OCI-LY7 (cell line): ENCODE data around the gene MRPL40. TPM values are rescaled to one million over a fixed set of nuclear protein-coding genes. Genes with fewer than 3 reads are reported as not detected.

ENCODE experiments used
- BruUV-seq: library from RNA; stranded (reverse); fragments of 400-500 nt; replicated peaks from 2 replicates; lab custom pipeline; 2021; lab: Mats Ljungman, UMichigan
- CTCF ChIA-PET: fragments of 300-600 bp; sonication (Branson Sonifier 250); formaldehyde crosslinking; loops from one replicate; lab custom pipeline; 2022; ENCODE audit warnings: antibody characterized with exemption; ENCODE audit not compliant: unreplicated experiment; lab: Charles Lee
- POLR2A ChIA-PET: fragments of 300-600 bp; sonication (Branson Sonifier 250); formaldehyde crosslinking; loops from one replicate; lab custom pipeline; 2022; ENCODE audit warnings: antibody characterized with exemption; lab: Charles Lee
- DNase-seq: peaks from one replicate; pipeline ENCODE4 v3.0.0-alpha.2; 2015; ENCODE audit warnings: low spot score
- H2AFZ ChIP-seq: fragments of 200-600 bp; sonication (generic), shearing (Covaris generic); 2 replicates; pipeline ENCODE4 v1.6.1; 2014; ENCODE audit warnings: mild to moderate bottlenecking, antibody characterized with exemption, low read length, moderate library complexity
- H3K27ac ChIP-seq: fragments of 200-600 bp; sonication (generic); 2 replicates; pipeline ENCODE4 v1.5.1; 2014; ENCODE audit warnings: mixed run types, low read depth, mild to moderate bottlenecking, moderate library complexity, low read length, inconsistent platforms; ENCODE audit not compliant: poor library complexity, severe bottlenecking
- H3K36me3 ChIP-seq: fragments of 200-600 bp; sonication (generic); 2 replicates; pipeline ENCODE4 v1.6.1; 2014; ENCODE audit warnings: mild to moderate bottlenecking, antibody characterized with exemption, low read length, moderate library complexity, mixed read lengths; ENCODE audit not compliant: insufficient read depth
- H3K4me1 ChIP-seq: fragments of 200-600 bp; sonication (generic); 2 replicates; pipeline ENCODE4 v1.5.1; 2014; ENCODE audit warnings: mild to moderate bottlenecking, low read length; ENCODE audit not compliant: insufficient read depth, poor library complexity, severe bottlenecking
- H3K4me2 ChIP-seq: fragments of 200-600 bp; sonication (generic); 2 replicates; pipeline ENCODE4 v1.6.1; 2014; ENCODE audit warnings: mild to moderate bottlenecking, low read length
- H3K4me3 ChIP-seq: fragments of 200-600 bp; sonication (generic); 2 replicates; pipeline ENCODE4 v1.5.1; 2014; ENCODE audit warnings: mild to moderate bottlenecking, low read depth, low read length; ENCODE audit not compliant: poor library complexity, severe bottlenecking
- H3K79me2 ChIP-seq: fragments of 200-600 bp; sonication (generic); 2 replicates; pipeline ENCODE4 v1.6.1; 2016; ENCODE audit warnings: low read depth, mild to moderate bottlenecking, low read length, moderate library complexity, mixed read lengths; ENCODE audit not compliant: insufficient read depth
- H3K9me2 ChIP-seq: fragments of 200-600 bp; sonication (generic); 2 replicates; pipeline ENCODE4 v1.6.1; 2016; ENCODE audit warnings: mild to moderate bottlenecking, low read length, mixed read lengths; ENCODE audit not compliant: insufficient read depth
- H3K9me3 ChIP-seq: fragments of 200-600 bp; sonication (generic); 2 replicates; pipeline ENCODE4 v1.6.1; 2014; ENCODE audit warnings: mild to moderate bottlenecking, mixed run types, low read length, mixed read lengths
- H4K20me1 ChIP-seq: fragments of 200-600 bp; sonication (generic); 2 replicates; pipeline ENCODE4 v1.6.1; 2014; ENCODE audit warnings: mild to moderate bottlenecking, antibody characterized with exemption, low read length, moderate library complexity, mixed read lengths; ENCODE audit not compliant: insufficient read depth
- CTCF ChIP-seq: fragments of 200-600 bp; sonication (generic); conservative IDR thresholded peaks from 2 replicates; pipeline ENCODE4 v1.5.1; 2014; ENCODE audit warnings: mild to moderate bottlenecking, antibody characterized with exemption, low read length, moderate library complexity, mixed read lengths
- EZH2phosphoT487 ChIP-seq: fragments of 200-600 bp; sonication (generic); IDR thresholded peaks from 2 replicates; pipeline ENCODE4 v1.6.1; 2018; ENCODE audit warnings: low read depth, borderline replicate concordance, mild to moderate bottlenecking, mixed run types, antibody characterized with exemption, low read length, moderate library complexity, mixed read lengths
- intact Hi-C: fragments of 100-400 bp; cut with micrococcal nuclease; formaldehyde crosslinking; loops from one replicate; pipeline ENCODE4 v1.10.0; 2022; ENCODE audit not compliant: unreplicated experiment
- total RNA-seq, 2 experiments: library from RNA; depleted of rRNA in 1 of 2; stranded (reverse); fragments of >200 nt in 1 of 2; shearing (Covaris generic) in 1 of 2; gene quantifications; 2 replicates each; pipeline ENCODE4 v1.2.3, GENCODE V29; 2014 to 2022

MRPL40 gene
- total RNA-seq, 2 experiments from 2014 or later, result 38.5 to 45.6 TPM

DNA sequence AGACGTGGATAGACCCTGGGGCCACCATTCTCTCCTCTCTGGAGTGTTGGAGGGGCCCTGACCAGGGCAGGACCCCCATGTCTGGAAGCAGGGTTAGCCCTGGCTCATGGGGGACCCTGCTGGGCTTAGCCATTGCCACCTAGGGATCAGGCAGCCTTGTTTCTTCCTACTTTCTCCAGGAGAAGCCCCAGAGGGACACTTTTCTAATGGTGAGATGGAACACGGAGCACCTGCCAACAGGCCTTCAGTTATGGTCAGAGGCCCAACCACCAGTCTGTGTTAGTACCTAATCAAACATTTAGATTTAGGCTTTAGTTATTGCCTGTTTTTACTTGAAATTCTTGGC lies 17.1 kb downstream of the MRPL40 start:
- Histone ChIP-seq H3K4me1 (peaks cover 27% of the 10 kb centered on the region), H4K20me1 (peaks cover 16% of the 10 kb centered on the region; the same call in 1 of the 2 replicates), H3K4me2 (peak overlapping the region; percentile 71), H3K36me3 (peaks cover 78% of the 10 kb centered on the region), H3K4me3 (peak overlapping the region; percentile 91), H3K9me3 (no peaks in the 10 kb centered on the region), H3K79me2 (peaks cover 44% of the 10 kb centered on the region), H3K9me2 (no peaks in the 10 kb centered on the region), H3K27ac (no peak overlapping the region), H2AFZ (no peak overlapping the region)
- POLR2A ChIA-PET, result no interaction called here
- intact Hi-C loops, result loop anchor here (2.0 to 5.0 kb wide), 5 partner anchors 19 to 1372 kb away; partner anchors contain the start of genes PEX26 and SLC25A1
- no TSS peak for BruUV-seq
- no peak for DNase-seq
- TF ChIP-seq EZH2phosphoT487 (no peak), CTCF (no peak)
- CTCF ChIA-PET, result no interaction called here

DNA sequence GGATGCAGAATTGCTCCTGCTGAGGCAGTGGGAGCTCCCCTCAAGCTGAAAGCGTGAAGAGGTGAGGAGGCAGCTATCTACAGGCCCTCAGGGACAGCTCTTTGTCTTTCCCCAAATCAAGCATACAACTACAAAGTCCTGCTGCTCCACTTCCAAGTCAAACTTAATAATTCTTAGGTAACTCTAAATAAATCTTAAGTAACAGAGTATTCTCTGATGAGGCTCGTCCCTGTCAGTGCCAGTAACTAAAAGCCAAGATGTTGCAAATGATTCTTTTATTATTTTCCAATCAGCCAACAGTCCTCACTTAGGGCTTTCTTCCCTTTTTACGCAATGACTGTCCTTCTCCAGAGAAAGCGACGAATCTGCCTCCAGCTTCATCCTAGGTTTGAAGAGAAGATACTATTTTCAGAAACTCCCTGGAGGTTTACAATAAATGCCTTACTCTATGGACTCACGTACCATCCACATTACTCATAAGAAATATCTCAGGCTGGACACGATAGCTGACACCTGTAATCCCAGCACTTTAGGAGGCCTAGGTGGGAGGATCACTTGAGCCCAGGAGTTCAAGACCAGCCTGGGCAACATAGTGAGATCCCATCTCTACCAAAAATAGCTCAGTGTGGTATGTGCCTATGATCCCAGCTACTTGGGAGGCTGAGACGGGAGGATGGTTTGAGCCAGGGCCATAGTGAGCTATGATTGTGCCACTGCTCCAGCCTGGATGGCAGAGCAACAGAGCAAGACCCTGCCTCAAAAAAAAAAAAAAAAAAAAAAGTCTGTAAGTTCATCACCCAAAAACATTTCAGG lies 18.2 kb downstream of the MRPL40 start:
- Histone ChIP-seq H3K4me3 (no peak overlapping the region), H2AFZ (no peak overlapping the region), H3K9me2 (no peaks in the 10 kb centered on the region), H3K27ac (no peak overlapping the region), H4K20me1 (peaks cover 4% of the 10 kb centered on the region; the same call in 1 of the 2 replicates), H3K79me2 (peaks cover 32% of the 10 kb centered on the region), H3K4me2 (no peak overlapping the region), H3K9me3 (no peaks in the 10 kb centered on the region), H3K36me3 (peaks cover 78% of the 10 kb centered on the region), H3K4me1 (peaks cover 25% of the 10 kb centered on the region)
- DNase-seq, result no peak
- TF ChIP-seq CTCF (no peak), EZH2phosphoT487 (no peak)
- ChIA-PET POLR2A (interaction anchor here (0.7 kb wide), 1 partner anchor 53 kb away, joined by 5 read pairs; no protein-coding TSS in a partner anchor), CTCF (no interaction called here)
- intact Hi-C loops, result no loop called here
- BruUV-seq, result no TSS peak

GRCh38 chr22:19451570-19451969 lies 19.2 kb downstream of the MRPL40 start:
- intact Hi-C loops, result no loop called here

More at GRCh38 chr22:19451570-19451969, 19.2 kb downstream of the MRPL40 start:
- no peak for TF ChIP-seq EZH2phosphoT487
- no peak for TF ChIP-seq CTCF
- H2AFZ ChIP-seq, result no peak overlapping the region
- no TSS peak for BruUV-seq
- H3K4me3 ChIP-seq, result no peak overlapping the region
- 0 out of 2 replicates have a peak, but pooled peaks cover 4% of the 10 kb centered on the region for H4K20me1 ChIP-seq
- no peak overlapping the region for H3K4me2 ChIP-seq
- H3K4me1 ChIP-seq, result peaks cover 16% of the 10 kb centered on the region
- no peak overlapping the region for H3K27ac ChIP-seq
- ChIA-PET POLR2A (interaction anchor here (0.7 kb wide), 1 partner anchor 54 kb away, joined by 5 read pairs; no protein-coding TSS in a partner anchor), CTCF (no interaction called here)
- DNase-seq, result no peak
- H3K9me3 ChIP-seq, result no peaks in the 10 kb centered on the region
- peaks cover 22% of the 10 kb centered on the region for H3K79me2 ChIP-seq
- peaks cover 78% of the 10 kb centered on the region for H3K36me3 ChIP-seq
- H3K9me2 ChIP-seq, result no peaks in the 10 kb centered on the region
